Skeletal muscle cell (primary cell): Measurements from ENCODE around the gene PIBF1.
A peak's percentile ranks its signal among the peaks of the same experiment; 100 is the strongest.

Experiments used
- DNase-seq: peaks from one replicate; pipeline ENCODE4 v3.0.0-alpha.2; 2010; ENCODE audit warnings: low read depth
- H3K4me3 ChIP-seq: 2 replicates; pipeline ENCODE4 v1.5.1; 2011; ENCODE audit warnings: low read depth, mild to moderate bottlenecking, control low read depth, low read length, moderate library complexity

The PIBF1 gene

DNA sequence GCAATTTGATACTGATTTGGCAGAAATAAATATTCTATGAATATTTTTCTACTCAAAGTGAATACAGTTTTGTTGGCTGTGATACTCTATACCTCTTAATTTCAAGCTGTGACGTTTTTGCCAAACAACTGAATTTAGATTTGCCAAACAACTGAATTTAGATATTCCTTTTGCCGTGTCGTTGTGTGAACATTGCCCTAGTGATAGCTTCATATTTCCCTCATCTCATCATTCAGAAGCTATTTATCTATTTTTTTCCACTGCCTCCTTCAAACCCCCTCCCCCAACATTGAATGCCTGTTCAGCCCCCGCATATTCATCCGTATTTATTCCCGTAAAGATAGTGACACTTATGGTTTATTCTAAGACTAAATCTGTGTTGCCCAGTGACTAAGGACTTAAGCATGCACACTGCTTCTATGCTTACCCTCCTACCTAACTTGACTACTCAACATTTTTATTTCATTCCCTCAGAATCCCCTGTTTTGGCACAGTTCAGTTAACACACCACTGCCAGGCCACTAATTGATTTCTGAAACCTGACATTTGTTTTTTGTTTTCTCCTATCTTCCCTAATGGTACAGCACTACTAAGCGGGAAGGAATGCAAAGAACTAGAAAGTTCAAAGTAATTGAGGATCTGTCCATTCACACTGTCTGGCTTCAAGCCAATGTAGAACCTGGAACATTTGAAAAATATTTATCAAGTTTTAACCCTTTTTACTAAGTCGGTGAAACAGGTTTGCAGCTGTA lies 274.1 kb downstream of the PIBF1 start:
- no peak overlapping the region for H3K4me3 ChIP-seq

DNA sequence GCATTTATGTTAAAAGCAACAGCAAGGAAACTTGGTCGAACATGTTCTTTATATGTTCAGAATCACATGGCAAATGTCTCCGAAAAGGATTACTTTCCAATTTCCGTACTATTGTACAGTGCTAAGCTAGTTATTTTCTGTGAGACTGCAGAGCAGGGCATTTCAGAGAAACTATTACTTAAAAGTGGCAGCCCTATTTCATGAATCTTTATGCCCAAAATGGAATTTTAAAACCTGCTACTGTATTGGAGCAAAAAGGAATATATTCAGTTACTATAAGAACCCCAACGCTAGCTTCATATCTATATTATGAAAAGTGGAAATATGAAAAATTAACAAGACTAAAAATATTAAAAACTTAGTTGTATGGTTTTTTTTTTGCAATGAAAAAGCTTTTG lies 274.6 kb downstream of the PIBF1 start:
- H3K4me3 ChIP-seq: no peak overlapping the region
- no peak for DNase-seq

More for the DNA sequence above, 274.1 kb downstream of the PIBF1 start:
- DNase-seq: peak; percentile 51

DNA sequence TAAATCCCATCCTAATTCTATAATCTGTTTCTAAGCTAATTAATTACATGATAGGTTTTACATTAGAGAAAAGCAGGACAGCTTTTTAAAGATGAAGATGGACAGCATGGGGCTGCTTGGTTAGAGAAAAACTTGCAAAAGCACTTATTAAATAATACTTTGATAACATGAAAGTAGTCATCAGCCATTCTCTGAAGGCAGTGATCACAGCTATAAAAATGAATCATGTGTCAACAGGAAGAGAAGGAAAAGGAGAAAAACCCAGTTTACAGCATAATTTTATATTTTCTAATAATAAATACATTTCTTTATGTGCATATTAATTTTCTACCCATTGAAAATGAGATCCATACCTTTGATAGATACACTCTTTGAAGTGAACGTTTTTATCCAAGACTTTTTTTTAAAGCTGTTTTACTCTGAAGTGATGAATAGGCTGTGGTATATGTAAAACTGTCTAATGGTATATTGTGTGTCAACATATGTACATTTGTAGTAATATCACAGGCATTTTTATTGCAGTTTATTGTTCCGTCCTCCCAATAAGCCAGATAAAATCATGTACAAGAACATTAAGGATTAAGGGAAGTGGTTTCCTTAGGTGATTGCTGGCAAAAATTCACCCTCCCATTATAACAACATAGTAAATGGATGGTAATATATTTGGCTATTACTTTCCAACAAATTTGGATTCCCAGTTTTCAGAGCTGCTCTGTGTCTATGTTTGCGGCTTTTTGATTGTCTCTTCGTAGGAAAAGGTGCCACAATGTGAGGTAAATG lies 275.5 kb downstream of the PIBF1 start:
- H3K4me3 ChIP-seq: no peak overlapping the region
- no peak for DNase-seq

DNA sequence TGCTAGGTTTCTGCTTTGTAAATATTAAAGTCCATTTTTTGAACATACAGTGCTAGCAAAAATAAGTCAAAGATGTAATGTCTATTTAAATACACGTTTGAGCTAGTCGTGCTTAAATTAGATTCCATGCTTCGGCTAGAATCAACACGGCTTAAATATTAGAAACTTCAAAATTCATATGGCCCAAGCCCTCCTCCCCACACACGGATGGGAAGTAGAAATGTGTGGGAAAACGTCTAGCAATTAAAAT lies 276.1 kb downstream of the PIBF1 start:
- DNase-seq: no peak
- peak overlapping the region; percentile 70 for H3K4me3 ChIP-seq

DNA sequence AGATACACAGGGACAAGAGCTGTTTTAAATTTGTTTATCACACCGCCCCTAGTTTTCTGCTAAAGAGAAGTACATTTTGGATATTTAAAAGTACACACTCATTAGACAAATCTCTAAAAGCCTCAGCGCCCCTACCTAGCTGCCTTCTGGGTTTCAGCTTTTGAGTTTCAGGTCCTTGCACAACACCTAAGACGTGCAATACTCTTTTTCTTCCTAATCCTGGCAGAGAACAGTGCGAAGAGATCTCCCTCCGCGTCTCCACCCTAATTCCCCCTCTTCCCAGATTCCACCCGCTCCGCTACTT lies 276.5 kb downstream of the PIBF1 start:
- H3K4me3 ChIP-seq: peak overlapping the region; percentile 70
- no peak for DNase-seq

DNA sequence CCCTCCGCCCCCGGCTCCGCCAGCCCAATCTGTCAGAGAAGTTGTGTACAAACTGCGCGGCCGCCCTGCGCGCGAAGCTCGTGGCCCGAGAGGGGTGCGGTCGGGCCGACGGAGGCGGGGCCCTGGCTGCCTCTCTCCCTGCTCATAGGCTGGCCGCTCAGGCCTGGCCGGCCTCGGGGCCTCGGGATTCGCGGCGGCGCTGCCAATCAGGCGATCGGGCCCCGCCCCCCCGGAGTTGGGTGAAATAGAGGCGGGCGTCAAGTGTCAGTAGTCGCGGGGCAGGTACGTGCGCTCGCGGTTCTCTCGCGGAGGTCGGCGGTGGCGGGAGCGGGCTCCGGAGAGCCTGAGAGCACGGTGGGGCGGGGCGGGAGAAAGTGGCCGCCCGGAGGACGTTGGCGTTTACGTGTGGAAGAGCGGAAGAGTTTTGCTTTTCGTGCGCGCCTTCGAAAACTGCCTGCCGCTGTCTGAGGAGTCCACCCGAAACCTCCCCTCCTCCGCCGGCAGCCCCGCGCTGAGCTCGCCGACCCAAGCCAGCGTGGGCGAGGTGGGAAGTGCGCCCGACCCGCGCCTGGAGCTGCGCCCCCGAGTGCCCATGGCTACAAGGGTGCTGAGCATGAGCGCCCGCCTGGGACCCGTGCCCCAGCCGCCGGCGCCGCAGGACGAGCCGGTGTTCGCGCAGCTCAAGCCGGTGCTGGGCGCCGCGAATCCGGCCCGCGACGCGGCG lies 277.0 kb downstream of the PIBF1 start, which contains the start of gene KLF5:
KLF5 (plus strand) TSS at position 270 of the 724 bp plus-strand sequence; CDS start at position 593, 323 bp downstream.
- H3K4me3 ChIP-seq: peak within 1 kb of the TSS; percentile 70
- peak; percentile 77 for DNase-seq

DNA sequence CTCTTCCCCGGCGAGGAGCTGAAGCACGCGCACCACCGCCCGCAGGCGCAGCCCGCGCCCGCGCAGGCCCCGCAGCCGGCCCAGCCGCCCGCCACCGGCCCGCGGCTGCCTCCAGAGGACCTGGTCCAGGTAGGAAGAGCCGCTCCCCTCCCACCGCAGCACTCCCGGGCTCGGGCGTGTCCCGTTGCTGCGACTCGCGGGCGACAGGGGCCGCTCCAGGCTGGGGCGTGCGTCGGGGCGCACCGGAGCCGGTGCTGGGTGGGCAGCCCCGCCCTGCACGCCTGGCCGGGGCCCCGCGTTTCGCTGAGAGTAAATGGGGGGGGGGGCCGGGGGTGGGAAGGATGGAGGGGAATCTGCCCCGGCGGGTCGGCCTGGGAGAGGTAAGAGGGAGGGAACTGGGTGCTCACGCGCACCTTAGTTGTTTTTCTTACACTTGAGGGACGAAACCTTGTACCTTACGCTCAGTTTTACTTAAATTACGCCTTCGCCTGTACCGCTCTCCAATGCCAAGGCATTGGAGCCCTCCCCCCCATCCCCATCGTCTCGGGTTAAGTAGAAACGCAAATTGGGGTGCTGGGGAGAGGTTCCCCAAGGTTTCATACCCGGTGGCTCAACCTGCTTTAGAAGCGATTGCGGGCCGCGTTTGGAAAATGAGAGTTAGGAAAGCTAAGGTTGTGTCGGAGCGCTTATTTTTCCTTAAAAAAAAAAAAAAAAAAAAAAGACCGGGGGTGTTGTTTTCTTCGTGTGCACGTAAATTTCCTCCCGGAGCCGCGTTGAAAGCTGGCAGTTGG lies 277.7 kb downstream of the PIBF1 start:
- DNase-seq: no peak
- H3K4me3 ChIP-seq: peak overlapping the region; percentile 70

DNA sequence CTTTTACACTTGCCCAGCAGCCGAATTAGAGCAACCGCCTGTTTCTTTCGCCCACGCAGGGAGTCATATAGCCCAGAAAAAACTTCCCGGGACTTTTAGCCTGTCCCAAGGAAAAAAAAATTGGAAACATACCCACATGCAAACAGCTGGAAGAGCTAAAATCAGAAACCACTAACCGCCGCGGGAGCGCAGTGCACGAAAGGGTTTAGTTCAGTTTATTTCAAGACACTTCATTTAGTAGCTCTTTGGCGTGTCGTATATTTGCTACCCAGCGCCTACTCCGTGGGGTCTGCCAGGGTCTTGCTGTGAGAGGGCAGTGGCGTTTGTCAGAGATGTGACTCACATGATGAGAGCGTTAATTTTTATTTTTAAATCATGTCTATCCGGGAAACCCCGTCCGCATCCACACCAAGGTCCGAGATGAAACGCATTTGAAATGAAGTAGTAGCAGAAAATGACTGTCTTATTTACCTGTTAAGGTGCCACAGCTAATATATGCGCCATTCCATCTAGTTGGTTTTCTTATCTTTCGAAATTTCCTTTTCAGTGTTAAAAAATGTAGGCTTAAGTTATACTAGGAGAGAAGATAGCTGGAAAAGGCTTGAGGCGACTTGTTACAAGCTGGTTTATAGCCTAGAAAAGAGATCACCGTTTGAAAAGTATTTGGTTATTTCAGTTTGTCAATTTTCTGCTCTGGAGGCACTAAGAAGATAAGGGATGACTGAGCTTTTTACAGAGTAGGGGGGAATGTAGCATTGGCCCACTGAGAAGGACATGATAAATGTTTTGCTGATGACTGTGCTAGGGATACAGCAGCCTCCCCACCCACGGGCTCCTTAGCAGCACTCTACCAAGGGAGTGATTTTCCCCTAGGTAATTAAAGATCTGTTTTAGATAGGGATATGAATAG lies 278.6 kb downstream of the PIBF1 start:
- DNase-seq: peak; percentile 68
- peak overlapping the region; percentile 70 for H3K4me3 ChIP-seq

DNA sequence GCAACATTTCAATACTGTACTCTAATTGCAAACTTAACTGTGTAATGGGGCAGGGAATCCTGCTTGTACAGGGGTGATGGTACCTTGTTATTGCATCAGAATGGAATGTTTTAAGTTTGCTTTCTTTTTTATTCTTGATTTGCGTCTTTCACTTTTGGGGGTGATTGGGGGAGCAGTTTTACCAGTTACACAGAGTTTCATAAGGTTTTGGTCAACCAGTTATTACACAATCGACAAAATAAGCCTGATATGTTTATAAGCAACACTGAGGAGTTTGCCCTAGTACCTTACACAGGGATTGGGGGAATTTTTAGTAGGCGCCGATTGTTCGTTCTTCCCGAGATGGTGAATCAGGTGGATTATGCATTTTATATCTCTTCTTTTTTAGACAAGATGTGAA lies 279.5 kb downstream of the PIBF1 start:
- no peak for DNase-seq
- H3K4me3 ChIP-seq: peak overlapping the region; percentile 10

DNA sequence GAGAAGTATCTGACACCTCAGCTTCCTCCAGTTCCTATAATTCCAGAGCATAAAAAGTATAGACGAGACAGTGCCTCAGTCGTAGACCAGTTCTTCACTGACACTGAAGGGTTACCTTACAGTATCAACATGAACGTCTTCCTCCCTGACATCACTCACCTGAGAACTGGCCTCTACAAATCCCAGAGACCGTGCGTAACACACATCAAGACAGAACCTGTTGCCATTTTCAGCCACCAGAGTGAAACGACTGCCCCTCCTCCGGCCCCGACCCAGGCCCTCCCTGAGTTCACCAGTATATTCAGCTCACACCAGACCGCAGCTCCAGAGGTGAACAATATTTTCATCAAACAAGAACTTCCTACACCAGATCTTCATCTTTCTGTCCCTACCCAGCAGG lies 279.9 kb downstream of the PIBF1 start:
- no peak overlapping the region for H3K4me3 ChIP-seq
- no peak for DNase-seq

DNA sequence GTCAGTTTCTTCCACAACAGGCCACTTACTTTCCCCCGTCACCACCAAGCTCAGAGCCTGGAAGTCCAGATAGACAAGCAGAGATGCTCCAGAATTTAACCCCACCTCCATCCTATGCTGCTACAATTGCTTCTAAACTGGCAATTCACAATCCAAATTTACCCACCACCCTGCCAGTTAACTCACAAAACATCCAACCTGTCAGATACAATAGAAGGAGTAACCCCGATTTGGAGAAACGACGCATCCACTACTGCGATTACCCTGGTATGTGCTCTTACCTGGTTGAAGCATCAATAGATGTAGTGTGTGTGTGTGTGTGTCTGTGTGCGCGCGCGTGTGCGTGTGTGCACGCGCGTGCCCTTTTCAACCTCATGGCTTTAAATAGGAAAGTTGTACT lies 280.5 kb downstream of the PIBF1 start:
- no peak for DNase-seq
- no peak overlapping the region for H3K4me3 ChIP-seq

DNA sequence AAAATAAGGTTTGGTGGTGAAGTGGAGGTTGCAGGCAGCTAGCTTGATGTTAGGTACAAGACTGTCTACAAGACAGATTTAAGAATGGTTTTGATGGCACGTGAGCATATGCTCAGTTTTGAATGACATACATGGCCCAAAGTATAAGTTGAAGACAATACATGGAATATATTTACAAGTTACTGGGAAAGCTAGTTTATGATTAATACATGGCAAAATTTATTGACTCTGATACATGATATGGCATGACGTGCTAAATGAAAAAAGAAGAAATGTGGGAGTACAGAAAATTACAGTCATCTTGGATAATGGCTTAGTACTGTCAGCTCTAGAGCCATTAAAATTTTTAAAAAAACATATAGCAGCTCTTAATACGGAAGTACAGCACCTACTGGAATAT lies 281.2 kb downstream of the PIBF1 start:
- no peak overlapping the region for H3K4me3 ChIP-seq

DNA sequence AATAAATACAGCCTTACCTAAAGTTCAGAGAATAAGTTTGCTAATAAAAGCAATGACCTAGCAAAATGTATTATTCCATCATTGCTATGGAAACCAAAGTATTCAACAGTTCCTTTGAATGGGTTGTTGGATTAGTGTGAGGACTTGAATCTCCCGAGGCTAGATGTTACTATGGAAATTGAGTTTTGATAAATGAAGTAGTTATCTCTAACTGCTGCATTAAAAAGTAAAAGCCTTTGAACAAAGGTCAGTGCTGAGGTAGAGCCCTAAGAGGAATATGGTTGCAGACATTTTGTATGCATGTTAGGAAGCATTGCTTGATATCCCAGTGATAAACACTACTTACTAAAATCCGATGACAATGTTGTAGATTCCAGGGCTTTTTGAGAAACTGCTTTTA lies 283.1 kb downstream of the PIBF1 start:
- H3K4me3 ChIP-seq: no peak overlapping the region
- no peak for DNase-seq

More for the DNA sequence above, 281.2 kb downstream of the PIBF1 start:
- DNase-seq: no peak

DNA sequence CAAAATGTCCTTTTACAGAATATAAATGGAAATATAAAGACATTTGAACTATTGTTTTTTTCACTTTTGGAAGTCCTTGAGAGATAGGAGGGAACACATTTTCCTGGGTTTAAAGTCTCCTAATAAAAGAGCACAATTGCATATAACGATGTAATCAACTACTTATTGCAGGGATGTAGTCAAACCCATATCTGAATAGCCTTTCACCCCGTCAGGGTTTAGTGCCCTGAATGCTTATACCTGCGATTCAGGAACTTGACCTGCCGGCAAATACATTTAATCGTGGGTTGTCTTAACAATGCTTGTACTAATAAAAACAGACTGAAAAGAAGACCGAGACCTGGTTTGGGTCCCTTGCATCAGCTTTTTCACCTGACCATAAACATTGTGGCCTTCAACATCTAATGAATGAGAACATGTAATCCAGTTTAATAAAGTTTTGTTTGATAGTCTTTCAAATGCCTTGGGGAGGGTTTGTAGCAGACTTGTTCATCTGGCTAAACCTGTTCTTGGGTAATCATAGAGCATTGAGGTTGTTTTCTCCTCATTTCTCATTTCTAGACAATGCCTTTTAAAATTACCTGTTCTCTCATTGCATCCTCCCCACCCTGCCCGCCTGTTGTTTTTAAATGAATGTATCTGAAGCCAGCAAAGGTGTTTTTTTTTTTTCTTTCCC lies 283.9 kb downstream of the PIBF1 start:
- no peak for DNase-seq
- no peak overlapping the region for H3K4me3 ChIP-seq
